SK-N-SH treated with all-trans-retinoic acid at 6 μM for 48 hours (cell line): ENCODE measurements around the gene SDK2.

Experiments
- ATAC-seq: fragments of 200-7000 bp; cut with Tn5 transposase; 3 replicates; pipeline ENCODE4 v1.9.1; 2020; ENCODE audit warnings: mild to moderate bottlenecking, moderate library complexity
- ARNTL ChIP-seq: fragments of 450-650 bp; formaldehyde crosslinking; IDR thresholded peaks from 2 replicates; pipeline ENCODE4 v1.5.0; 2020; ENCODE audit warnings: low read depth, mild to moderate bottlenecking, moderate library complexity, borderline replicate concordance
- BACH2 ChIP-seq: fragments of 250-450 bp; sonication (Bioruptor Pico); IDR thresholded peaks from 2 replicates; pipeline ENCODE4 v1.9.0; 2021; ENCODE audit warnings: mild to moderate bottlenecking, borderline replicate concordance
- CREB5 ChIP-seq: fragments of 250-450 bp; sonication (Bioruptor Pico); IDR thresholded peaks from 2 replicates; pipeline ENCODE4 v1.5.1; 2020; ENCODE audit warnings: low read depth, mild to moderate bottlenecking, moderate library complexity
- CSDC2 ChIP-seq: fragments of 250-450 bp; sonication (Bioruptor Pico); IDR thresholded peaks from 2 replicates; pipeline ENCODE4 v1.5.0; 2020; ENCODE audit warnings: mild to moderate bottlenecking, moderate library complexity
- CSRNP3 ChIP-seq: fragments of 250-450 bp; sonication (Bioruptor Pico); IDR thresholded peaks from 2 replicates; pipeline ENCODE4 v1.5.1; 2021; ENCODE audit warnings: mild to moderate bottlenecking, moderate library complexity
- ESRRG ChIP-seq: fragments of 250-450 bp; sonication (Bioruptor Pico); IDR thresholded peaks from 2 replicates; pipeline ENCODE4 v1.6.1; 2021; ENCODE audit warnings: mild to moderate bottlenecking
- GLIS3 ChIP-seq: fragments of 250-450 bp; sonication (Bioruptor Pico); IDR thresholded peaks from 2 replicates; pipeline ENCODE4 v1.5.0; 2020; ENCODE audit warnings: mild to moderate bottlenecking, moderate library complexity
- ISL1 ChIP-seq: fragments of 250-450 bp; sonication (Bioruptor Pico); IDR thresholded peaks from 2 replicates; pipeline ENCODE4 v2.1.2; 2022; ENCODE audit warnings: mild to moderate bottlenecking, moderate library complexity
- OSR1 ChIP-seq: fragments of 250-450 bp; sonication (Bioruptor Pico); IDR thresholded peaks from 2 replicates; pipeline ENCODE4 v1.8.0; 2022; ENCODE audit warnings: moderate library complexity, mild to moderate bottlenecking, inconsistent platforms
- POU6F1 ChIP-seq: fragments of 250-450 bp; sonication (Bioruptor Pico); IDR thresholded peaks from 2 replicates; pipeline ENCODE4 v1.8.0; 2021; ENCODE audit warnings: low read depth, mild to moderate bottlenecking, moderate library complexity, borderline replicate concordance
- PPARA ChIP-seq: fragments of 250-450 bp; sonication (Bioruptor Pico); IDR thresholded peaks from 2 replicates; pipeline ENCODE4 v1.5.0; 2020; ENCODE audit warnings: mild to moderate bottlenecking, borderline replicate concordance
- RARB ChIP-seq: fragments of 250-450 bp; sonication (Bioruptor Pico); IDR thresholded peaks from 2 replicates; pipeline ENCODE4 v1.8.0; 2021; ENCODE audit warnings: mild to moderate bottlenecking, moderate library complexity
- SNAI2 ChIP-seq: fragments of 250-450 bp; sonication (Bioruptor Pico); IDR thresholded peaks from 2 replicates; pipeline ENCODE4 v1.5.0; 2020; ENCODE audit warnings: mild to moderate bottlenecking, moderate library complexity
- TCF4 ChIP-seq: fragments of 250-450 bp; sonication (Bioruptor Pico); IDR thresholded peaks from 2 replicates; pipeline ENCODE4 v1.8.0; 2021; ENCODE audit warnings: mild to moderate bottlenecking, moderate library complexity, borderline replicate concordance
- TSHZ2 ChIP-seq: fragments of 250-450 bp; sonication (Bioruptor Pico); IDR thresholded peaks from 2 replicates; pipeline ENCODE4 v1.5.0; 2020; ENCODE audit warnings: mild to moderate bottlenecking, moderate library complexity
- ZC3H10 ChIP-seq: fragments of 250-450 bp; sonication (Bioruptor Pico); IDR thresholded peaks from 2 replicates; pipeline ENCODE4 v1.5.1; 2021; ENCODE audit warnings: mild to moderate bottlenecking, moderate library complexity
- ZFP30 ChIP-seq: fragments of 450-650 bp; formaldehyde crosslinking; IDR thresholded peaks from 2 replicates; pipeline ENCODE4 v1.5.0; 2022; ENCODE audit warnings: mild to moderate bottlenecking, moderate library complexity
- ZNF565 ChIP-seq: fragments of 450-650 bp; formaldehyde crosslinking; conservative IDR thresholded peaks from 2 replicates; pipeline ENCODE4 v1.5.0; 2020; ENCODE audit warnings: low read depth, mild to moderate bottlenecking, moderate library complexity
- ZNF70 ChIP-seq: fragments of 450-650 bp; formaldehyde crosslinking; IDR thresholded peaks from 2 replicates; pipeline ENCODE4 v1.5.0; 2020; ENCODE audit warnings: mild to moderate bottlenecking, moderate library complexity
- ZNF8 ChIP-seq: fragments of 450-650 bp; formaldehyde crosslinking; IDR thresholded peaks from 2 replicates; pipeline ENCODE4 v1.5.0; 2020; ENCODE audit warnings: mild to moderate bottlenecking, moderate library complexity
- TF ChIP-seq, protein P1 (sequence below): fragments of 250-450 bp; sonication (Bioruptor Pico); IDR thresholded peaks from 2 replicates; pipeline ENCODE4 v1.8.0; 2020; ENCODE audit warnings: mild to moderate bottlenecking, moderate library complexity, borderline replicate concordance

The SDK2 gene

GRCh38 chr17:73387746-73388577 lies 256.3 kb downstream of the SDK2 start:
- peak; percentile 20 for ATAC-seq

GRCh38 chr17:73386561-73386960 lies 257.7 kb downstream of the SDK2 start:
- ATAC-seq: no peak
- no peak for TF ChIP-seq OSR1 (CRISPR knock-in tag)
- no peak for TF ChIP-seq TCF4
- no peak for TF ChIP-seq PPARA (CRISPR knock-in tag)
- TF ChIP-seq ZNF8 (CRISPR knock-in tag): no peak
- TF ChIP-seq GLIS3: no peak
- TF ChIP-seq ZFP30 (CRISPR knock-in tag): no peak
- no peak for TF ChIP-seq ZNF70 (CRISPR knock-in tag)
- TF ChIP-seq ISL1 (CRISPR knock-in tag): no peak
- no peak for TF ChIP-seq RARB (CRISPR knock-in tag)
- no peak for TF ChIP-seq ARNTL

More at GRCh38 chr17:73387746-73388577, 256.3 kb downstream of the SDK2 start:
- TF ChIP-seq SNAI2 (CRISPR knock-in tag) (no peak), OSR1 (CRISPR knock-in tag) (no peak), ZFP30 (CRISPR knock-in tag) (no peak), ESRRG (CRISPR knock-in tag) (no peak), RARB (CRISPR knock-in tag) (no peak), ZNF565 (CRISPR knock-in tag) (no peak), PPARA (CRISPR knock-in tag) (no peak), POU6F1 (no peak), CSDC2 (no peak), ZC3H10 (CRISPR knock-in tag) (no peak), ZNF70 (CRISPR knock-in tag) (no peak), CREB5 (CRISPR knock-in tag) (no peak), TSHZ2 (no peak), TCF4 (no peak), BACH2 (CRISPR knock-in tag) (no peak), ZNF8 (CRISPR knock-in tag) (no peak), ISL1 (CRISPR knock-in tag) (no peak), GLIS3 (no peak)
- TF ChIP-seq, protein P1, sequence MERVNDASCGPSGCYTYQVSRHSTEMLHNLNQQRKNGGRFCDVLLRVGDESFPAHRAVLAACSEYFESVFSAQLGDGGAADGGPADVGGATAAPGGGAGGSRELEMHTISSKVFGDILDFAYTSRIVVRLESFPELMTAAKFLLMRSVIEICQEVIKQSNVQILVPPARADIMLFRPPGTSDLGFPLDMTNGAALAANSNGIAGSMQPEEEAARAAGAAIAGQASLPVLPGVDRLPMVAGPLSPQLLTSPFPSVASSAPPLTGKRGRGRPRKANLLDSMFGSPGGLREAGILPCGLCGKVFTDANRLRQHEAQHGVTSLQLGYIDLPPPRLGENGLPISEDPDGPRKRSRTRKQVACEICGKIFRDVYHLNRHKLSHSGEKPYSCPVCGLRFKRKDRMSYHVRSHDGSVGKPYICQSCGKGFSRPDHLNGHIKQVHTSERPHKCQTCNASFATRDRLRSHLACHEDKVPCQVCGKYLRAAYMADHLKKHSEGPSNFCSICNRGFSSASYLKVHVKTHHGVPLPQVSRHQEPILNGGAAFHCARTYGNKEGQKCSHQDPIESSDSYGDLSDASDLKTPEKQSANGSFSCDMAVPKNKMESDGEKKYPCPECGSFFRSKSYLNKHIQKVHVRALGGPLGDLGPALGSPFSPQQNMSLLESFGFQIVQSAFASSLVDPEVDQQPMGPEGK (CRISPR knock-in tag): no peak

- no peak for ATAC-seq
- TF ChIP-seq CSRNP3 (CRISPR knock-in tag) (no peak), TCF4 (no peak), ZNF70 (CRISPR knock-in tag) (no peak), ESRRG (CRISPR knock-in tag) (no peak), ZC3H10 (CRISPR knock-in tag) (no peak), TSHZ2 (no peak), ISL1 (CRISPR knock-in tag) (no peak), CSDC2 (no peak), ZFP30 (CRISPR knock-in tag) (no peak)
- TF ChIP-seq, protein P1 (CRISPR knock-in tag): no peak
Measured at GRCh38 chr17:73384926-73385325, 259.3 kb downstream of the SDK2 start.
